ENCODE data around the gene TBC1D17.

TBC1D17 gene

GRCh38 chr19:49896863-49897621, 19.5 kb downstream of the TBC1D17 start, which contains the start of gene IL4I1:
TSS of gene IL4I1 (minus strand) at chr19:49896887. CDS start at chr19:49896160, 727 bp downstream.
- no peak for DNase-seq

GRCh38 chr19:49904136-49904535, 26.6 kb downstream of the TBC1D17 start:
- DNase-seq: no peak

- no peak for DNase-seq
These were observed 29.5 kb downstream of the TBC1D17 start for GRCh38 chr19:49906879-49907564.

- DNase-seq: no peak
These were observed 30.4 kb downstream of the TBC1D17 start for GRCh38 chr19:49907745-49908446.

- no peak for DNase-seq
These were observed 31.2 kb downstream of the TBC1D17 start for GRCh38 chr19:49908480-49909420.

GRCh38 chr19:49910179-49910578, 32.7 kb downstream of the TBC1D17 start:
- DNase-seq: no peak

- DNase-seq: no peak
These were observed 34.1 kb downstream of the TBC1D17 start for GRCh38 chr19:49911381-49912145.

GRCh38 chr19:49912965-49913685, 35.6 kb downstream of the TBC1D17 start:
- DNase-seq: no peak

GRCh38 chr19:49913720-49914119, 36.2 kb downstream of the TBC1D17 start:
- no peak for DNase-seq

GRCh38 chr19:49915271-49915670, 37.8 kb downstream of the TBC1D17 start:
- no peak for DNase-seq

- DNase-seq: no peak
These were observed 39.6 kb downstream of the TBC1D17 start for GRCh38 chr19:49916839-49917733.

- no peak for DNase-seq
These were observed 40.6 kb downstream of the TBC1D17 start for GRCh38 chr19:49918089-49918488.

GRCh38 chr19:49920624-49921363, 43.3 kb downstream of the TBC1D17 start:
- DNase-seq: no peak

- DNase-seq: no peak
These were observed 44.6 kb downstream of the TBC1D17 start for GRCh38 chr19:49921871-49922795.

GRCh38 chr19:49923055-49924003, 45.8 kb downstream of the TBC1D17 start:
- no peak for DNase-seq

GRCh38 chr19:49924004-49924880, 46.7 kb downstream of the TBC1D17 start:
- DNase-seq: no peak
